Astrocyte (in vitro differentiated cells and primary cell): ENCODE measurements around the gene FRMD4A.

Experiments
- EZH2 ChIP-seq: IDR thresholded peaks from 2 replicates; pipeline ENCODE4 v1.6.1; 2012; ENCODE audit warnings: mild to moderate bottlenecking, low read length, inconsistent platforms; ENCODE audit not compliant: insufficient read depth
- TF ChIP-seq, protein P1 (sequence below): IDR thresholded peaks from 2 replicates; pipeline ENCODE4 v1.5.1; 2011; ENCODE audit warnings: low read depth, mild to moderate bottlenecking, inconsistent platforms, low read length, moderate library complexity; ENCODE audit not compliant: insufficient read depth

DNA sequence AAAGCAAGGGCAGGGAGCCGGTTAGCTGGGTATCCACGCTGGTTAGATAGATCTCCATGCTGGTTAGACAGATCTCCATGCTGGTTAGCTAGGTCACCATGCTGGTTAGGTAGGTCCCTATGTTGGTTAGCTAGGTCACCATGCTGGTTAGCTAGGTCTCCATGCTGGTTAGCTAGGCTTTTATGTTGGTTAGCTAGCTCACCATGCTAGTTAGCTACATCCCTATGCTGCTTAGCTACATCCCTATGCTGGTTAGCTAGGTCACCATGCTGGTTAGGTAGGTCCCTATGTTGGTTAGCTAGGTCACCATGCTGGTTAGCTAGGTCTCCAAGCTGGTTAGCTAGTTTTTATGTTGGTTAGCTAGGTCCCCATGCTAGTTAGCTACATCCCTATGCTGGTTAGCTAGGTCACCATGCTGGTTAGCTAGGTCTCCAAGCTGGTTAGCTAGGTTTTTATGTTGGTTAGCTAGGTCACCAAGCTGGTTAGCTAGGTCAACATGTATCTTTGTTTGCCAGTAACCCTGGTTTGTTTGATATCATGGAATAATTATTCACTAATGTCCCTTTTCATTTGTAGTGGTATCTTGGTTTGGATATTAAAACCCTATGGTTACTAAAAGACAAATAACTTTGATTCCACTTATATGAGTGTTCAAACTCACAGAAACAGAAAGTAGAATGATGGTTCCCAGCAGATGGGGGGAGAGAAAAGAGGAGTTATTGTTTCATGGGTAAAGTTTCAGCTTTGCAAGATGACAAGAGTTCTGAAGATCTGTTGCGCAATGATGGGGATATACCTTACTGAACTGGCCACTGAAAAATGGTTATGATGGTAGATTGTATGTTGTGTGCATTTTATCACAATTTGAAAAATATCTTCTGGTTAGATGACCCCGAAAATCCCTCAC is 607.7 kb downstream of the FRMD4A start:
- TF ChIP-seq EZH2: no peak
- TF ChIP-seq, protein P1, sequence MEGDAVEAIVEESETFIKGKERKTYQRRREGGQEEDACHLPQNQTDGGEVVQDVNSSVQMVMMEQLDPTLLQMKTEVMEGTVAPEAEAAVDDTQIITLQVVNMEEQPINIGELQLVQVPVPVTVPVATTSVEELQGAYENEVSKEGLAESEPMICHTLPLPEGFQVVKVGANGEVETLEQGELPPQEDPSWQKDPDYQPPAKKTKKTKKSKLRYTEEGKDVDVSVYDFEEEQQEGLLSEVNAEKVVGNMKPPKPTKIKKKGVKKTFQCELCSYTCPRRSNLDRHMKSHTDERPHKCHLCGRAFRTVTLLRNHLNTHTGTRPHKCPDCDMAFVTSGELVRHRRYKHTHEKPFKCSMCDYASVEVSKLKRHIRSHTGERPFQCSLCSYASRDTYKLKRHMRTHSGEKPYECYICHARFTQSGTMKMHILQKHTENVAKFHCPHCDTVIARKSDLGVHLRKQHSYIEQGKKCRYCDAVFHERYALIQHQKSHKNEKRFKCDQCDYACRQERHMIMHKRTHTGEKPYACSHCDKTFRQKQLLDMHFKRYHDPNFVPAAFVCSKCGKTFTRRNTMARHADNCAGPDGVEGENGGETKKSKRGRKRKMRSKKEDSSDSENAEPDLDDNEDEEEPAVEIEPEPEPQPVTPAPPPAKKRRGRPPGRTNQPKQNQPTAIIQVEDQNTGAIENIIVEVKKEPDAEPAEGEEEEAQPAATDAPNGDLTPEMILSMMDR: no peak
